ENCODE results near the gene PRKN.
"Not testable (repeated sequence)": the region's sequence is repeated elsewhere in the genome, so short reads cannot be mapped to it uniquely, and the experiment has no call there.

The PRKN gene

GRCh38 chr6:161866570-161866969, 861.0 kb downstream of the PRKN start:
- H3K4me3 ChIP-seq (ENCODE audit: low read depth, low read length): no peak overlapping the region
- in situ Hi-C loops (cut with HindIII; ENCODE audit: low sequenced_read_pairs): no loop called here
- no peak for TF ChIP-seq CTCF (IDR thresholded peaks at IDR 0.05; ENCODE audit: low read depth, low read length)
- DNase-seq (ENCODE audit: low read depth, low spot score): no peak

GRCh38 chr6:161861061-161861460, 866.5 kb downstream of the PRKN start:
- in situ Hi-C loops (cut with HindIII; ENCODE audit: low sequenced_read_pairs); DNase-seq (ENCODE audit: low read depth, low spot score); H3K4me3 ChIP-seq (ENCODE audit: low read depth, low read length): not testable (repeated sequence)

- in situ Hi-C loops (cut with HindIII; ENCODE audit: low sequenced_read_pairs): no loop called here
- H3K4me3 ChIP-seq (ENCODE audit: low read depth, low read length): no peak overlapping the region
- no peak for DNase-seq (ENCODE audit: low read depth, low spot score)
- TF ChIP-seq CTCF (IDR thresholded peaks at IDR 0.05; ENCODE audit: low read depth, low read length): no peak
These were observed 873.9 kb downstream of the PRKN start for GRCh38 chr6:161853657-161854056.

GRCh38 chr6:161851486-161851885, 876.1 kb downstream of the PRKN start:
- H3K4me3 ChIP-seq (ENCODE audit: low read depth, low read length); DNase-seq (ENCODE audit: low read depth, low spot score); in situ Hi-C loops (cut with HindIII; ENCODE audit: low sequenced_read_pairs): not testable (repeated sequence)

GRCh38 chr6:161850562-161850961, 877.0 kb downstream of the PRKN start:
- TF ChIP-seq CTCF (IDR thresholded peaks at IDR 0.05; ENCODE audit: low read depth, low read length): no peak
- no peak for DNase-seq (ENCODE audit: low read depth, low spot score)
- H3K4me3 ChIP-seq (ENCODE audit: low read depth, low read length): no peak overlapping the region
- in situ Hi-C loops (cut with HindIII; ENCODE audit: low sequenced_read_pairs): no loop called here

GRCh38 chr6:161847628-161848027, 879.9 kb downstream of the PRKN start:
- in situ Hi-C loops (cut with HindIII; ENCODE audit: low sequenced_read_pairs): no loop called here
- TF ChIP-seq CTCF (IDR thresholded peaks at IDR 0.05; ENCODE audit: low read depth, low read length): no peak
- H3K4me3 ChIP-seq (ENCODE audit: low read depth, low read length): no peak overlapping the region
- DNase-seq (ENCODE audit: low read depth, low spot score): no peak

GRCh38 chr6:161844804-161845203, 882.8 kb downstream of the PRKN start:
- in situ Hi-C loops (cut with HindIII; ENCODE audit: low sequenced_read_pairs): no loop called here
- no peak for TF ChIP-seq CTCF (IDR thresholded peaks at IDR 0.05; ENCODE audit: low read depth, low read length)
- no peak for DNase-seq (ENCODE audit: low read depth, low spot score)
- H3K4me3 ChIP-seq (ENCODE audit: low read depth, low read length): no peak overlapping the region

- in situ Hi-C loops (cut with HindIII; ENCODE audit: low sequenced_read_pairs): no loop called here
- TF ChIP-seq CTCF (IDR thresholded peaks at IDR 0.05; ENCODE audit: low read depth, low read length): no peak
- no peak overlapping the region for H3K4me3 ChIP-seq (ENCODE audit: low read depth, low read length)
- DNase-seq (ENCODE audit: low read depth, low spot score): no peak
These were observed 884.5 kb downstream of the PRKN start for GRCh38 chr6:161843066-161843465.

All from astrocyte of the spinal cord (primary cell).